Measurements from ENCODE around the gene GREB1L.

Gene GREB1L

DNA sequence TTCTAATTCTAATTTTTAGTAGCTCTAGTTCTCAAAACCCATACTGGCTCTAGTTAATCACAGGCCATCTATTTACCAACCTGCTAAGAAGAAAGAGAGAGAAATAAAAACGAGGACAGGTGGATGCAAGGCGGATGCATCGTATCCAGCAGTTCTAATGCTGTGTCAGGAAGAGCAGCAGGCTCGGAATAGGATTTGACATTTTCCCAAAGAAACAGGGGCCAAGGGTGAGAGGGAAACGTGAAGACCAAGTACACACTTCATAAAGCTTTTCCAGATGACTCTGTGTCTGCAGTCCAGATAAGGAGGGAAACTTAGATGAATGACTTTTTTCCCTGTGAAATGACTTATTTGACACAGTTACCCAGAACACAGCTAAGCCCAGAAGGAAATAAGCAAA lies 241.0 kb downstream of the GREB1L start:
- Histone ChIP-seq H3K27me3 (no peaks in the 10 kb centered on the region), H3K4me1 (ENCODE audit: control insufficient read depth in 1 of 2, insufficient read depth in 1 of 2, low read depth in 1 of 2, low read length in 1 of 2) (no peaks in the 10 kb centered on the region), H3K9me3 (no peaks in the 10 kb centered on the region), H3K36me3 (no peaks in the 10 kb centered on the region), H3K27ac (no peak overlapping the region), H3K4me3 (ENCODE audit: low read depth in 1 of 2, low read length in 1 of 2) (no peak overlapping the region)
- TF ChIP-seq, protein P1, sequence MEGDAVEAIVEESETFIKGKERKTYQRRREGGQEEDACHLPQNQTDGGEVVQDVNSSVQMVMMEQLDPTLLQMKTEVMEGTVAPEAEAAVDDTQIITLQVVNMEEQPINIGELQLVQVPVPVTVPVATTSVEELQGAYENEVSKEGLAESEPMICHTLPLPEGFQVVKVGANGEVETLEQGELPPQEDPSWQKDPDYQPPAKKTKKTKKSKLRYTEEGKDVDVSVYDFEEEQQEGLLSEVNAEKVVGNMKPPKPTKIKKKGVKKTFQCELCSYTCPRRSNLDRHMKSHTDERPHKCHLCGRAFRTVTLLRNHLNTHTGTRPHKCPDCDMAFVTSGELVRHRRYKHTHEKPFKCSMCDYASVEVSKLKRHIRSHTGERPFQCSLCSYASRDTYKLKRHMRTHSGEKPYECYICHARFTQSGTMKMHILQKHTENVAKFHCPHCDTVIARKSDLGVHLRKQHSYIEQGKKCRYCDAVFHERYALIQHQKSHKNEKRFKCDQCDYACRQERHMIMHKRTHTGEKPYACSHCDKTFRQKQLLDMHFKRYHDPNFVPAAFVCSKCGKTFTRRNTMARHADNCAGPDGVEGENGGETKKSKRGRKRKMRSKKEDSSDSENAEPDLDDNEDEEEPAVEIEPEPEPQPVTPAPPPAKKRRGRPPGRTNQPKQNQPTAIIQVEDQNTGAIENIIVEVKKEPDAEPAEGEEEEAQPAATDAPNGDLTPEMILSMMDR (IDR thresholded peaks at IDR 0.05) = no peak

DNA sequence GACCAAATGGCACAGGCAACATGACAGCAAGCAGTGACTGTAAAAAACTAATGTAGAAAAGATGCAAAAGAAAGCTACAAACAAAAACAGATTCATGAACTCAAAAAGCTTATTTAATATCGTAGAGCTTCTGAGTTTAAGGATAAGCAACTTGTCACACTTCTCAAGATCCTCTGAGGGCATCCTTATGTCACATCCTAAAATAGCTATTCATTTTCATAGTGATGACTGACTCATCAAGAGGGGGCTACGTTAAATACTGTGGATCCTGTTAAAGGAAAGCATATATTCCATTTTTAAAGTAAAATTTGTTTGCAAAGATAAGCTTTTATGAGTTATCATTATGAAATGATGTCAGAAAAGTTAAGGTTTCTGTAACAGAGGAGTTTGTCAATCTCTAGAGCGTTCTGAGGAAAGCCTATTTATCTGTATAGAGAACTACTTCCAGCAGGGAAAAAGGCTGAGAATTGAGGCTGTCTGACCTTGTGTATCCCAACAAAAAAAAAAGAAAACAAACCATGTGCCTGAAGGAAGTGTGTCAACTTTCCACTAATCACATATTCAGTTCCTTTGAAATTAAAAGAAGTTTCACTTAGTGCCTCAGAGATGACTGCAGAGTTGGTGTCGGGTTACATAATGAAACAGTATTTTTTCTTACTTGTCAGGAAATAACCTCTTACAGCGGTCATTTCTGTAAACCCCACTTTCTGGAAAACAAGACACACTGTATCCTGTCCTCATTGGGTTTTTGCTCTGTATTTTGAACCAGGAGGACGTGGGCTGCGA lies 243.0 kb downstream of the GREB1L start:
- H3K4me1 ChIP-seq (ENCODE audit: control insufficient read depth in 1 of 2, insufficient read depth in 1 of 2, low read depth in 1 of 2, low read length in 1 of 2) = no peaks in the 10 kb centered on the region
- no peak overlapping the region for H3K27ac ChIP-seq
- H3K4me3 ChIP-seq (ENCODE audit: low read depth in 1 of 2, low read length in 1 of 2) = no peak overlapping the region
- no peaks in the 10 kb centered on the region for H3K36me3 ChIP-seq
- H3K9me3 ChIP-seq = no peaks in the 10 kb centered on the region
- H3K27me3 ChIP-seq = no peaks in the 10 kb centered on the region
- TF ChIP-seq, protein P1 (IDR thresholded peaks at IDR 0.05) = no peak

- no peaks in the 10 kb centered on the region for H3K4me1 ChIP-seq (ENCODE audit: control insufficient read depth in 1 of 2, insufficient read depth in 1 of 2, low read depth in 1 of 2, low read length in 1 of 2)
- H3K27ac ChIP-seq = no peak overlapping the region
- no peaks in the 10 kb centered on the region for H3K9me3 ChIP-seq
- TF ChIP-seq, protein P1 (IDR thresholded peaks at IDR 0.05) = no peak
- H3K36me3 ChIP-seq = no peaks in the 10 kb centered on the region
- no peak overlapping the region for H3K4me3 ChIP-seq (ENCODE audit: low read depth in 1 of 2, low read length in 1 of 2)
- H3K27me3 ChIP-seq = no peaks in the 10 kb centered on the region
These were observed 244.9 kb downstream of the GREB1L start for GRCh38 chr18:21486905-21487437.

- Histone ChIP-seq H3K9me3 (no peaks in the 10 kb centered on the region), H3K4me1 (ENCODE audit: control insufficient read depth in 1 of 2, insufficient read depth in 1 of 2, low read depth in 1 of 2, low read length in 1 of 2) (no peaks in the 10 kb centered on the region), H3K27ac (no peak overlapping the region), H3K4me3 (ENCODE audit: low read depth in 1 of 2, low read length in 1 of 2) (no peak overlapping the region), H3K27me3 (no peaks in the 10 kb centered on the region), H3K36me3 (no peaks in the 10 kb centered on the region)
- TF ChIP-seq, protein P1 (IDR thresholded peaks at IDR 0.05) = no peak
These were observed 247.2 kb downstream of the GREB1L start for GRCh38 chr18:21489119-21489750.

DNA sequence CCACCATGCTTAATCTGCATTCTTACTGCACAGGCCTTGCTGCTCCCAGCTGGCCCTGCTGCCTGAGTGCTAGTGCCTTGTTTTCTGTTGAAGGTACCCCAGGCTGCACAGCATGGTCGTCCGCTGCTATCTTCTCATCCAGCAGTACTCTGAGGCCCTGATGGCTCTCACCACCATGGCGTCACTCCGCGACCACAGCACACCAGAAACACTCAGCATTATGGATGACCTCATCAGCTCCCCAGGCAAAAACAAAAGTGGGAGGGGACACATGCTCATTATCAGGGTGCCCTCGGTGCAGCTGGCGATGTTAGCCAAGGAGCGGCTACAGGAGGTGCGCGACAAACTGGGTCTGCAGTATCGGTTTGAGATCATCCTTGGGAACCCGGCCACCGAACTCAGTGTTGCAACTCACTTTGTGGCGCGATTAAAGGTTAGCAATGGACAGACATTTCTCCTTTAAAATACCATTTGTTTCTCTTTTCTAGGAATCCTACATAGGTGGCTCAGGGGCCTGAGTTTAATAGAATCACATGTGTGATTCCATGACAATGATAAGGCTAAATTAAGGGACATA lies 248.0 kb downstream of the GREB1L start:
- Histone ChIP-seq H3K27me3 (no peaks in the 10 kb centered on the region), H3K9me3 (no peaks in the 10 kb centered on the region), H3K36me3 (no peaks in the 10 kb centered on the region), H3K4me3 (ENCODE audit: low read depth in 1 of 2, low read length in 1 of 2) (no peak overlapping the region), H3K4me1 (ENCODE audit: control insufficient read depth in 1 of 2, insufficient read depth in 1 of 2, low read depth in 1 of 2, low read length in 1 of 2) (no peaks in the 10 kb centered on the region), H3K27ac (no peak overlapping the region)
- TF ChIP-seq, protein P1 (IDR thresholded peaks at IDR 0.05) = no peak

Data from neutrophil (primary cell).